ENCODE measurements around the gene TCTN2. TPM values are rescaled to one million over a fixed set of nuclear protein-coding genes. Genes with fewer than 3 reads are reported as not detected.

Gene TCTN2
- total RNA-seq, 1 experiment from 2014 or later = 9.6 TPM

GRCh38 chr12:123723765-123724164 is 52.9 kb downstream of the TCTN2 start:
- TF ChIP-seq EZH2 (IDR thresholded peaks at IDR 0.05; ENCODE audit: borderline replicate concordance, low read depth, low read length, poor library complexity, severe bottlenecking) (no peak), CTCF (conservative IDR thresholded peaks at IDR 0.05; ENCODE audit: low read depth, low read length) (no peak)

GRCh38 chr12:123726244-123726643 is 55.3 kb downstream of the TCTN2 start:
- H3K9me3 ChIP-seq (ENCODE audit: low read depth, low read length, poor library complexity, severe bottlenecking) = no peaks in the 10 kb centered on the region
- ChIA-PET CTCF (interaction anchor here (0.6 kb wide), 1 partner anchor 1033 kb away, joined by 5 read pairs; no protein-coding TSS in a partner anchor), POLR2A (ENCODE audit: low non-redundant PET) (no interaction called here)
- peaks cover 52% of the 10 kb centered on the region for H3K36me3 ChIP-seq (ENCODE audit: insufficient read depth, low read length, poor library complexity, severe bottlenecking)
- BruUV-seq (replicated peaks) = no TSS peak
- H3K4me3 ChIP-seq (ENCODE audit: low read depth, low read length, poor library complexity, severe bottlenecking) = no peak overlapping the region
- no peaks in the 10 kb centered on the region for H3K4me1 ChIP-seq (ENCODE audit: insufficient read depth, low read length, poor library complexity, severe bottlenecking)
- TF ChIP-seq CTCF (conservative IDR thresholded peaks at IDR 0.05; ENCODE audit: low read depth, low read length) = no peak
- no peak for TF ChIP-seq EZH2 (IDR thresholded peaks at IDR 0.05; ENCODE audit: borderline replicate concordance, low read depth, low read length, poor library complexity, severe bottlenecking)
- no peak for DNase-seq (ENCODE audit: low spot score)
- no peaks in the 10 kb centered on the region for H3K27me3 ChIP-seq (replicated peaks; ENCODE audit: insufficient read depth, low read depth, low read length, poor library complexity)
- intact Hi-C loops (cut with micrococcal nuclease; ENCODE audit: unreplicated experiment) = no loop called here
- no peak overlapping the region for H3K27ac ChIP-seq (ENCODE audit: low read depth, low read length, poor library complexity, severe bottlenecking)

More at GRCh38 chr12:123723765-123724164, 52.9 kb downstream of the TCTN2 start:
- no TSS peak for BruUV-seq (replicated peaks)
- no peaks in the 10 kb centered on the region for H3K4me1 ChIP-seq (ENCODE audit: insufficient read depth, low read length, poor library complexity, severe bottlenecking)
- H3K9me3 ChIP-seq (ENCODE audit: low read depth, low read length, poor library complexity, severe bottlenecking) = no peaks in the 10 kb centered on the region
- intact Hi-C loops (cut with micrococcal nuclease; ENCODE audit: unreplicated experiment) = no loop called here
- CTCF ChIA-PET = no interaction called here
- no peak overlapping the region for H3K4me3 ChIP-seq (ENCODE audit: low read depth, low read length, poor library complexity, severe bottlenecking)
- POLR2A ChIA-PET (ENCODE audit: low non-redundant PET) = interaction anchor here (0.7 kb wide), 1 partner anchor 27 kb away, joined by 3 read pairs; no protein-coding TSS in a partner anchor
- no peaks in the 10 kb centered on the region for H3K27me3 ChIP-seq (replicated peaks; ENCODE audit: insufficient read depth, low read depth, low read length, poor library complexity)
- H3K36me3 ChIP-seq (ENCODE audit: insufficient read depth, low read length, poor library complexity, severe bottlenecking) = peaks cover 48% of the 10 kb centered on the region
- DNase-seq (ENCODE audit: low spot score) = no peak
- no peak overlapping the region for H3K27ac ChIP-seq (ENCODE audit: low read depth, low read length, poor library complexity, severe bottlenecking)

GRCh38 chr12:123726962-123727361 is 56.0 kb downstream of the TCTN2 start:
- BruUV-seq (replicated peaks) = no TSS peak
- no peak for DNase-seq (ENCODE audit: low spot score)
- Histone ChIP-seq H3K36me3 (ENCODE audit: insufficient read depth, low read length, poor library complexity, severe bottlenecking) (peaks cover 55% of the 10 kb centered on the region), H3K4me3 (ENCODE audit: low read depth, low read length, poor library complexity, severe bottlenecking) (no peak overlapping the region), H3K9me3 (ENCODE audit: low read depth, low read length, poor library complexity, severe bottlenecking) (no peaks in the 10 kb centered on the region), H3K27ac (ENCODE audit: low read depth, low read length, poor library complexity, severe bottlenecking) (no peak overlapping the region), H3K27me3 (replicated peaks; ENCODE audit: insufficient read depth, low read depth, low read length, poor library complexity) (no peaks in the 10 kb centered on the region), H3K4me1 (ENCODE audit: insufficient read depth, low read length, poor library complexity, severe bottlenecking) (no peaks in the 10 kb centered on the region)
- intact Hi-C loops (cut with micrococcal nuclease; ENCODE audit: unreplicated experiment) = no loop called here
- CTCF ChIA-PET = no interaction called here
- POLR2A ChIA-PET (ENCODE audit: low non-redundant PET) = no interaction called here
- no peak for TF ChIP-seq CTCF (conservative IDR thresholded peaks at IDR 0.05; ENCODE audit: low read depth, low read length)
- no peak for TF ChIP-seq EZH2 (IDR thresholded peaks at IDR 0.05; ENCODE audit: borderline replicate concordance, low read depth, low read length, poor library complexity, severe bottlenecking)
